ENCODE data around the gene CFAP141. TPM values are rescaled to one million over a fixed set of nuclear protein-coding genes. Genes with fewer than 3 reads are reported as not detected.

CFAP141 gene
- total and polyA plus RNA-seq, 2 of the 13 experiments (the other 11 are each of a cell fraction or from before 2014, with no cell fraction given): not detected

GRCh38 chr1:154157520-154158306 lies 48.4 kb downstream of the CFAP141 start:
- no TSS peak for BruUV-seq (replicated peaks)
- Histone ChIP-seq H3K4me1 (ENCODE audit: insufficient read depth, low read length) (no peaks in the 10 kb centered on the region), H3K27me3 (ENCODE audit: control insufficient read depth in 1 of 2, insufficient read depth in 2 of 2, low read length in 2 of 2) (no peaks in the 10 kb centered on the region), H3K4me3 (replicated peaks in 1 of 3; ENCODE audit: insufficient read depth in 1 of 3, low read depth in 2 of 3, low read length in 3 of 3) (no peak overlapping the region), H2AFZ (ENCODE audit: low read length) (no peak overlapping the region), H3K36me3 (replicated peaks in 1 of 2; ENCODE audit: control insufficient read depth in 1 of 2, insufficient read depth in 2 of 2, low read length in 2 of 2) (peaks cover 18 to 50% of the 10 kb centered on the region in 2 experiments), H3K9ac (ENCODE audit: insufficient read depth, low read depth, low read length) (no peak overlapping the region), H3K27ac (ENCODE audit: extremely low read length, insufficient read depth, low read length) (no peak overlapping the region), H3K79me2 (ENCODE audit: insufficient read depth, low read length) (no peaks in the 10 kb centered on the region), H3K4me2 (ENCODE audit: low read depth, low read length) (no peak overlapping the region), H4K20me1 (ENCODE audit: insufficient read depth, low read length) (no peaks in the 10 kb centered on the region; the same call in 1 of the 2 replicates), H3K9me3 (ENCODE audit: low read length) (no peaks in the 10 kb centered on the region)
- FAIRE-seq (no peak), DNase-seq (ENCODE audit: low spot score) (no peak), ATAC-seq (no peak)
- ChIA-PET POLR2A (no interaction called here), CTCF (ENCODE audit: low intra/inter-chr PET ratio, low total read pairs) (no interaction called here)
- WGBS (ENCODE audit: low lambda C conversion rate): 95% methylated on average over 6 of the region's 7 CpGs
- intact Hi-C loops (cut with micrococcal nuclease; ENCODE audit: unreplicated experiment) (no loop called here), in situ Hi-C loops (cut with HindIII; ENCODE audit: extremely low pct_ligation_motif_present, low pct_unique_long_range_greater_than_20kb) (no loop called here)
- no peak for TF ChIP-seq PHF8 (CRISPR knock-in tag; IDR thresholded peaks at IDR 0.05)
- no peak for TF ChIP-seq FUBP1 (CRISPR knock-in tag; IDR thresholded peaks at IDR 0.05; ENCODE audit: borderline replicate concordance)
- no peak for TF ChIP-seq ARID4A (CRISPR knock-in tag; IDR thresholded peaks at IDR 0.05; ENCODE audit: borderline replicate concordance)
- no peak for TF ChIP-seq HMGXB3 (CRISPR knock-in tag; IDR thresholded peaks at IDR 0.05; ENCODE audit: borderline replicate concordance)
- no peak for TF ChIP-seq NONO (IDR thresholded peaks at IDR 0.05)
- no peak for TF ChIP-seq NONO (CRISPR knock-in tag; conservative IDR thresholded peaks at IDR 0.05)
- TF ChIP-seq TAF1 (CRISPR knock-in tag; IDR thresholded peaks at IDR 0.05): no peak
- TF ChIP-seq KDM3A (CRISPR knock-in tag; IDR thresholded peaks at IDR 0.05; ENCODE audit: low read depth): no peak
- no peak for TF ChIP-seq ZNF761 (CRISPR knock-in tag; conservative IDR thresholded peaks at IDR 0.05)
- TF ChIP-seq STAT6 (CRISPR knock-in tag; IDR thresholded peaks at IDR 0.05; ENCODE audit: borderline replicate concordance): no peak

Measured in HepG2 (cell line).